ENCODE data around the gene RBM39. TPM values are rescaled to one million over a fixed set of nuclear protein-coding genes. Genes with fewer than 3 reads are reported as not detected.
"Not testable (repeated sequence)": the region's sequence is repeated elsewhere in the genome, so short reads cannot be mapped to it uniquely, and the experiment has no call there.

The RBM39 gene
- total RNA-seq, 2 experiments from 2014 or later = 303 to 307 TPM

DNA sequence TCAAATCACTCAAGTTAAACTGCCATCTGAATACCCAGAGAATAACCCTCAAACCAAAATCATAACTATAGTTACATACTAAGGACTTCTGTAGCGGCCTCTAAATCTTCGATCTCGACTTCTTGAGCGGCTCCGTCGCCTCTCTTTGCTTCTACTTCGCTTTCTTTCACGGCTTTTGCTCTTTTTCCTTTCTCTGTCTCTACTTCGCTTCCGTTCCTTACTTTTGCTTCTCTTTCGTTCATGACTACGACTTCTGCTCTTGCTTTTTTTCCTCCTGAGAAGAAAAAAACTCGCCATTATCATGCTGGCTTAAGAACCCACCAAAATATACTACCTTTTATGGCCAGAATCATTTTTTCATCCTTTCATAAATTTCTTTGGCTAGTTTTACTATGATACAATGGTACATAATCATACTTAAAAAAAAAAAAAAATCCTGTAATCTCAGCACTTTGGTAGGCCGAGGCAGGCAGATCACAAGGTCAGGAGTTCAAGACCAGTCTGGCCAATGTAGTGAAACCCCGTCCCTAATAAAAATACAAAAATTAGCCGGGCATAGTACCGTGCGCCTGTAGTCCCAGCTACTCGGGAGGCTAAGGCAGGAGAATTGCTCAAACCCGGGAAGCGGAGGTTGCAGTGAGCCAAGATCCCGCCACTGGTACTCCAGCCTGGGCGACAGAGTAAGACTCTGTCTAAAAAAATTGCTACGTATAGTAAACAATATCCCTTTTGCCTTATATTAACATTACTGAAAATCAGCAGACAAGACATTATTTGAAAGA, 10.0 kb downstream of the RBM39 start:
- CTCF ChIA-PET = interaction anchor here (1.4 kb wide), 1 partner anchor 10 kb away, joined by 3 read pairs; the partner anchor contains the start of gene RBM39
- POLR2A ChIA-PET = interaction anchor here (1.4 kb wide), 1 partner anchor 131 kb away, joined by 4 read pairs; no protein-coding TSS in a partner anchor

- ChIA-PET POLR2A (interaction anchor here (0.7 to 1.4 kb wide), 3 partner anchors 12 to 130 kb away, joined by 3 to 4 read pairs (median 3); no protein-coding TSS in a partner anchor), CTCF (interaction anchor here (1.4 kb wide), 1 partner anchor 11 kb away, joined by 3 read pairs; the partner anchor contains the start of gene RBM39)
These were observed 10.6 kb downstream of the RBM39 start for GRCh38 chr20:35731469-35731788.

GRCh38 chr20:35730583-35731468, 11.2 kb downstream of the RBM39 start:
- ChIA-PET CTCF (interaction anchor here (0.6 kb wide), 1 partner anchor 33 kb away, joined by 3 read pairs; no protein-coding TSS in a partner anchor), POLR2A (interaction anchor here (0.7 to 1.4 kb wide), 4 partner anchors 11 to 130 kb away, joined by 3 to 4 read pairs (median 3); no protein-coding TSS in a partner anchor)

DNA sequence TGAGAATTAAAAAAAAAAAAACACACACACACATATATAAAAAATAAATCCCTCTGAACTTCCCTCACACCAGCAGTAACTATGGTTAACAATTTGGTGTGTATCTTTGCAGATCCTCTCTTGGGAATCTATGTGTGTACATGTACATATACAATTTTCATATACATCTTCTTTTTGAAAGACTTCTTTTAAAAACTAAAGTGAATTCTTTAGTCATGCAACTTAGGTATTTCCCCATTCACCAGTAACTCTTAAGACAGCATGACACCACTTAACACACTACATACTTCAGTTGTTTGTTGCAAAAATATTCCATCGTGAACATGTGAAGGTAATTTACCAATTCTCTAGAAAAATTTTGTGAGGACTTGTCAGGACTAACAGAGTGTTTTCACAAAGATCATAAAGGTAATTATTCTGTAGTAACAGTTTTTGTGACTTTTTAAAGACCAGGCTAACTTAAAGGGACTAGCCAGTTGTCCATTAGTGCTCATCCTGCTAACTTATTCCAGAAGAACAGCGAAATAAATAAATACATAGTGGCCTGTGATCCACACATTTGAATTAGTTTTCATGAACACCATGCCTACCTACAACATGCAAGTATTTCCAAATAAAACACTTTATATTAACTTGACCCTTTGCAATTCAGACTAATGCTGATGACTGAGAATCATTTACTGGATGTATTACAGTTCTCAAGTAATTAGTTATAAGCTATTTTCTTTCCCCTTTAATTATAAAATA, 12.1 kb downstream of the RBM39 start:
- CTCF ChIA-PET = interaction anchor here (0.6 to 1.3 kb wide), 2 partner anchors 19 to 34 kb away, joined by 3 read pairs; no protein-coding TSS in a partner anchor
- POLR2A ChIA-PET = interaction anchor here (0.9 to 1.5 kb wide), 3 partner anchors 18 to 129 kb away, joined by 3 to 4 read pairs (median 3); no protein-coding TSS in a partner anchor

GRCh38 chr20:35729283-35729807, 12.7 kb downstream of the RBM39 start:
- POLR2A ChIA-PET = interaction anchor here (1.2 to 1.5 kb wide), 2 partner anchors 10 to 17 kb away, joined by 3 read pairs; no protein-coding TSS in a partner anchor
- CTCF ChIA-PET = interaction anchor here (1.3 kb wide), 1 partner anchor 19 kb away, joined by 3 read pairs; no protein-coding TSS in a partner anchor

GRCh38 chr20:35726842-35727711, 15.0 kb downstream of the RBM39 start:
- ChIA-PET CTCF (no interaction called here), POLR2A (interaction anchor here (0.7 kb wide), 1 partner anchor 14 kb away, joined by 5 read pairs; no protein-coding TSS in a partner anchor)

DNA sequence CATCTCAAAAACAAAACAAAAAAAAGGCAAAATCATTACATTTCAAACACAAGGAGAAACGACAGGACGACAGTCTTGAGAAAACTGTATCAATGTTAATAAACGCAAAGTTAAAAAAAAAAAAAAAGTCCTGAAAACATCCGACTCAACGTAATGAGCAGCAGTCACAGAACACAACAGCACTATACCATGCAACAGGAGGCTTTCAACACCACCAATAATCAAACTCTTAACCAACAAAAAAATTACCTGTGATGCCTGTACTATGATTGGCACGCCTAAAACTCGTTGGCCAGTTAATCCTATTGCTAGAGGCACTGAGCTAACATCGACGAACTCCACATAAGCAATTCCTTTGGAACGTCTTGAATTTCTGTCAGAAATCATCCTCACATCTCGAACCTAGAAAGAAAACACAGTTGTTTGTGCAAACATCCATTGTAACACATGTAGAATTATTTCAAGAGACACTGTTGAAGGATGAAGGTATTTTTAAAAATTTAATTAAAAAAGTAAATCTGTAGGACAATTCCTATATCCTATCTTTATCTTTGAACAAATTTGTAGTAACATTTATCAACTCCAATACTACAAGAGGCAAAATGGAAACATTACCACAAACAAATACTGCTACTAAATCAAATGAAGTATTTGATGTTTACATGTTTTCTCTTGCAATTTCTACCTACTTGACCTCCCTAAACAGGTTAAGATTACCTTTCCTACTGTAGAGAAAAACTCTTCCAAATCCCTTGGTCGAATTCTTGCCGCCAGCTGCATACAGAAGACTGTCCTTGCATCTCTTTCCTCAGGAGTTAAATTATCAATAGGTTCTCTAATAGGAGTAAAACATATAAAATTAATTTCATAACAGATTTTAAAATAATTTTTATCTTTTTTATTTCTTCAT, 17.5 kb downstream of the RBM39 start:
- CTCF ChIA-PET = no interaction called here

DNA sequence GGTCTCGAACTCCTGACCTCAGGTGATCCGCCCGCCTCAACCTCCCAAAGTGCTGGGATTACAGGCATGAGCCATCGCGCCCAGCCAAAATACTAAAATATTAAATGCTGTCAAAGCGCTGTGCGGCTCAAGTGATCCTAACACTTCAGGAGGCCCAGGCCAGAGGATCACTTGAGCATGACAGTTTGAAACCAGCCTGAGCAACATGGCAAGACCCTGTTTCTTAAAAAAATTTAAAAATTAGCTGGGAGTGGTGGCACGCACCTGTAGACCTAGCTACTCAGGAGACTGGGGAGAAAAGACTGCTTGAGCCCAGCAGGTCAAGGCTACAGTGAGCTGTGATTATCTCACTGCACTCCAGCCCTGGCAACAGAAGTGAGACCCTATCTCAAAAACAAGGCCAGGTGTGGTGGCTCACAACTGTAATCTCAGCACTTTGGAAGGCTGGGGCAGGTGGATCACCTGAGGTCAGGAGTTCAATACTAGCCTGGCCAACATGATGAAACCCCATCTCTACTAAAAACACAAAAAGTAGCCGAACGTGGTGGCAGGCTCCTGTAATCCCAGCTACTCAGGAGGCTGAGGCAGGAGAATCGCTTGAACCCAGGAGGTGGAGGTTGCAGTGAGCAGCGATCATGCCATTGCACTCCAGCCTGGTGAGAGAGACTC, 18.3 kb downstream of the RBM39 start:
- CTCF ChIA-PET, POLR2A ChIA-PET: not testable (repeated sequence)

More for the DNA sequence above, 17.5 kb downstream of the RBM39 start:
- POLR2A ChIA-PET = interaction anchor here (0.6 to 1.7 kb wide), 2 partner anchors 11 to 170 kb away, joined by 3 to 5 read pairs; no protein-coding TSS in a partner anchor

- CTCF ChIA-PET = interaction anchor here (0.7 kb wide), 1 partner anchor 230 kb away, joined by 4 read pairs; no protein-coding TSS in a partner anchor
- POLR2A ChIA-PET = not testable (repeated sequence)
These were observed 18.8 kb downstream of the RBM39 start for GRCh38 chr20:35723275-35723639.

GRCh38 chr20:35721621-35722020, 20.4 kb downstream of the RBM39 start:
- CTCF ChIA-PET = interaction anchor here (1.0 to 1.5 kb wide), 2 partner anchors 14 to 117 kb away, joined by 3 to 4 read pairs; no protein-coding TSS in a partner anchor
- POLR2A ChIA-PET = interaction anchor here (0.7 to 1.2 kb wide), 2 partner anchors 10 to 21 kb away, joined by 3 to 4 read pairs; no protein-coding TSS in a partner anchor

- CTCF ChIA-PET = interaction anchor here (1.5 kb wide), 1 partner anchor 116 kb away, joined by 4 read pairs; no protein-coding TSS in a partner anchor
- POLR2A ChIA-PET = interaction anchor here (0.6 to 1.2 kb wide), 2 partner anchors 9 to 58 kb away, joined by 3 to 4 read pairs; no protein-coding TSS in a partner anchor
These were observed 20.8 kb downstream of the RBM39 start for GRCh38 chr20:35721219-35721618.

DNA sequence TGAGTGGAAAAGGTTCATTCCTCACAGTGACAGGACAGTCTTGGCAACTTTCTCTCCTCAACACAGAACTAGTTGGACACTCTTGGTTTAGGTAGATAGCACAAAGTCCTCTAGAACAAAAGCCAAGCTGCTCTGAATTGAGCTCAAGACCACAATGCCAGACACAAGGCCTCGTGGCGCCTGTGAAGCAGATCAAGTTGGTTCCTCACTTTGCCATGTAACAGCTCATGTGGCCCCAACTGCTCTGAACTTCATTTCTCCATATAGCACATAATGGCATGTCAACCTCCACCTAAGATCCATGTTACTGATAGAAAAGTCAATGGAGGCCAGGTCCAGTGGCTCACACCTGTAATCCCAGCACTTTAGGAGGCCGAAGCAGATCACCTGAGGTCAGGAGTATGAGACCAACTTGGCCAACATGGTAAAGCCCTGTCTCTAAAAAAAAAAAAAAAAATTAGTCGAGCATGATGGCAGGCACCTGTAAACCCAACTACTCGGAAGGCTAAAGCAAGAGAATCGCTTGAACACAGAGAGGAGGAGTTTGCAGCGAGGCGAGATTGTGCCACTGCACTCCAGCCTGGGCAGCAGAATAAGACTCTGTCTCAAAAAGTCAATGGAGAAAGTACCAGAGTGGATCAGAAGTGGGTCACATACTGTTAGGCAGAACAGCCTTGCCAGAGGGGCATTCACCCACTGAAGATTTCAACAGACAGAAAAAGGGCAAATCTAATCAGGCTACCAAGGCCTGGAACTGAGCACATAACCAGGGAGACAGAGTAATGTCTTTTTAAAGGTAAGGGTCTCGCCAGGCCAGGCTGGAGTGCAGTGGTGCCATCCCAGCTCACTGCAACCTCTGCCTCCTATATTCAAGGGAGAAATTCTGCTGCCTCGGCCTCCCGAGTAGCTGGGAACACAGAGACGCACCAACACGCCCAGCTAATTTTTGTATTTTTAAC, 21.6 kb downstream of the RBM39 start:
- POLR2A ChIA-PET = interaction anchor here (0.6 to 2.1 kb wide), 4 partner anchors 11 to 58 kb away, joined by 3 to 9 read pairs (median 3); no protein-coding TSS in a partner anchor
- CTCF ChIA-PET = interaction anchor here (1.5 to 2.0 kb wide), 2 partner anchors 19 to 115 kb away, joined by 4 read pairs; no protein-coding TSS in a partner anchor

- CTCF ChIA-PET = interaction anchor here (2.0 kb wide), 1 partner anchor 20 kb away, joined by 4 read pairs; no protein-coding TSS in a partner anchor
- POLR2A ChIA-PET = interaction anchor here (0.8 to 2.1 kb wide), 3 partner anchors 11 to 18 kb away, joined by 3 to 9 read pairs (median 3); no protein-coding TSS in a partner anchor
These were observed 22.3 kb downstream of the RBM39 start for GRCh38 chr20:35719717-35720116.

DNA sequence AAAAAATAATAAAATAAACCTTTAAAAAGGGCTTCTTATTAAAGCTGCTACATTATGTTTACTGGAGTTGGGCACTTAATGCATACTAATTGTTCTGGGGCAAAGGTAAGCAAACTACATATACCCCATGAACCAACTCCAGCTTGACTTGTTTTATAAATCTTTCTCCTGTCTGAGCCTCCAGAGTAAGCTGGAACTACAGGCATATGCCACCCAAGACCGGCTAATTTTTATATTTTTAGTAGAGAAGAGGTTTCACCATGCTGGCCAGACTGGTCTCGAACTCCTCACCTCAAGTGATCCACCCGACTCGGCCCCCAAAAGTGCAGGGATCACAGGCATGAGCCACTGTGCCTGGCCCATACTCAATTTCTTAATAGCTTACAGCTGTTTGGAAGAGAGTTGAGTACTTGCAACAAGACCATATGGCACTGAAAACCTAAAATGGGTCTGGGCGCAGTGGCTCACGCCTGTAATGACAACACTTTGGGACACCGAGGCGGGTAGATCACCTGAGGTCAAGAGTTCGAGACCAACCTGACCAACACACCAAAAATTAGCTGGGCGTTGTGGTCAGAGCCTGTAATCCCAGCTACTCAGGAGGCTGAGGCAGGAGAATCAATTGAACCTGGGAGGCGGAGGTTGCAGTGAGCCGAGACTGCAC, 23.0 kb downstream of the RBM39 start:
- ChIA-PET POLR2A (interaction anchor here (0.6 to 2.1 kb wide), 5 partner anchors 12 to 20 kb away, joined by 3 to 9 read pairs (median 4); partner anchors contain the start of genes NFS1 and ROMO1), CTCF (interaction anchor here (2.0 kb wide), 1 partner anchor 21 kb away, joined by 4 read pairs; no protein-coding TSS in a partner anchor)

Measured in activated CD8-positive, alpha-beta memory T cell treated with anti-CD3 and anti-CD28 coated beads for 36 hours (primary cell).